ENCODE measurements around the gene BOD1.

BOD1 gene

GRCh38 chr5:173625673-173626504 lies 9.4 kb upstream of the BOD1 start:
- TF ChIP-seq CTCF (IDR thresholded peaks at IDR 0.05; ENCODE audit: borderline replicate concordance, control extremely low read depth, extremely low read depth, insufficient read depth, missing control alignments) = peak; percentile 50
- peak; percentile 49 for DNase-seq (ENCODE audit: low spot score)
- in situ Hi-C loops (cut with MboI; ENCODE audit: low sequenced_read_pairs, unreplicated experiment) = no loop called here

GRCh38 chr5:173625261-173625660 lies 8.8 kb upstream of the BOD1 start:
- no peak for DNase-seq (ENCODE audit: low spot score)
- TF ChIP-seq CTCF (IDR thresholded peaks at IDR 0.05; ENCODE audit: borderline replicate concordance, control extremely low read depth, extremely low read depth, insufficient read depth, missing control alignments) = no peak
- in situ Hi-C loops (cut with MboI; ENCODE audit: low sequenced_read_pairs, unreplicated experiment) = no loop called here

- TF ChIP-seq CTCF (IDR thresholded peaks at IDR 0.05; ENCODE audit: borderline replicate concordance, control extremely low read depth, extremely low read depth, insufficient read depth, missing control alignments) = no peak
- in situ Hi-C loops (cut with MboI; ENCODE audit: low sequenced_read_pairs, unreplicated experiment) = loop anchor here (25.0 kb wide), 1 partner anchor 688 kb away; no protein-coding TSS in a partner anchor
- DNase-seq (ENCODE audit: low spot score) = no peak
Observed at GRCh38 chr5:173624282-173624681, 7.8 kb upstream of the BOD1 start.

- in situ Hi-C loops (cut with MboI; ENCODE audit: low sequenced_read_pairs, unreplicated experiment) = loop anchor here (25.0 kb wide), 1 partner anchor 689 kb away; no protein-coding TSS in a partner anchor
- TF ChIP-seq CTCF (IDR thresholded peaks at IDR 0.05; ENCODE audit: borderline replicate concordance, control extremely low read depth, extremely low read depth, insufficient read depth, missing control alignments) = no peak
- DNase-seq (ENCODE audit: low spot score) = no peak
Observed at GRCh38 chr5:173623789-173624188, 7.3 kb upstream of the BOD1 start.

- DNase-seq (ENCODE audit: low spot score) = no peak
- in situ Hi-C loops (cut with MboI; ENCODE audit: low sequenced_read_pairs, unreplicated experiment) = loop anchor here (25.0 kb wide), 1 partner anchor 689 kb away; no protein-coding TSS in a partner anchor
- no peak for TF ChIP-seq CTCF (IDR thresholded peaks at IDR 0.05; ENCODE audit: borderline replicate concordance, control extremely low read depth, extremely low read depth, insufficient read depth, missing control alignments)
Observed at GRCh38 chr5:173623296-173623771, 6.9 kb upstream of the BOD1 start.

GRCh38 chr5:173622183-173623047 lies 6.0 kb upstream of the BOD1 start:
- no peak for TF ChIP-seq CTCF (IDR thresholded peaks at IDR 0.05; ENCODE audit: borderline replicate concordance, control extremely low read depth, extremely low read depth, insufficient read depth, missing control alignments)
- in situ Hi-C loops (cut with MboI; ENCODE audit: low sequenced_read_pairs, unreplicated experiment) = loop anchor here (25.0 kb wide), 1 partner anchor 690 kb away; no protein-coding TSS in a partner anchor
- no peak for DNase-seq (ENCODE audit: low spot score)

Measured in GM13976 (cell line).